Endothelial cell of umbilical vein (primary cell): Measurements from ENCODE around the gene SPART. TPM values are rescaled to one million over a fixed set of nuclear protein-coding genes. Genes with fewer than 3 reads are reported as not detected.

ENCODE experiments used
- BruUV-seq: library from RNA; stranded (reverse); fragments of 400-500 nt; replicated peaks from 2 replicates; lab custom pipeline; 2021; lab: Mats Ljungman, UMichigan
- CTCF ChIA-PET: fragments of 300-600, 350-600 bp; sonication (Branson Sonifier 250); formaldehyde crosslinking; loops from one replicate; lab custom pipeline; 2021; ENCODE audit warnings: antibody characterized with exemption, inconsistent platforms; lab: Charles Lee
- POLR2A ChIA-PET: fragments of 300-600, 350-600 bp; sonication (Branson Sonifier 250); formaldehyde crosslinking; loops from one replicate; lab custom pipeline; 2021; ENCODE audit warnings: antibody characterized with exemption, inconsistent platforms; lab: Charles Lee
- DNase-seq: peaks from one replicate; pipeline ENCODE4 v3.0.0-alpha.2; 2011; ENCODE audit warnings: low read depth, low spot score
- FAIRE-seq: peaks from 2 replicates; lab custom pipeline; 2011; peaks lifted over from hg19 to GRCh38; lab: Jason Lieb, UNC
- H2AFZ ChIP-seq: 2 replicates; pipeline ENCODE4 v1.6.0; 2012; ENCODE audit warnings: low read depth, low read length, control low read depth, inconsistent platforms
- H3K27ac ChIP-seq: 2 replicates; pipeline ENCODE4 v1.5.1; 2011; ENCODE audit warnings: low read depth, mild to moderate bottlenecking, control low read depth, low read length, moderate library complexity; ENCODE audit not compliant: insufficient read depth
- H3K27me3 ChIP-seq, 2 experiments: 2 replicates each; pipeline versions ENCODE4 v1.6.0 to v1.6.1; 2011; ENCODE audit warnings: low read length in 2 of 2, mixed read lengths in 1 of 2; ENCODE audit not compliant: control insufficient read depth in 2 of 2, insufficient read depth in 2 of 2
- H3K36me3 ChIP-seq, 2 experiments: 2 replicates in 1 of 2; 3 replicates in 1 of 2; pipeline ENCODE4 v1.5.1; 2011; ENCODE audit warnings: low read length in 2 of 2, mild to moderate bottlenecking in 1 of 2, moderate library complexity in 1 of 2; ENCODE audit not compliant: control insufficient read depth in 2 of 2, insufficient read depth in 2 of 2; ENCODE audit errors: extremely low read depth in 1 of 2
- H3K4me1 ChIP-seq: 3 replicates; pipeline ENCODE4 v1.5.1; 2011; ENCODE audit warnings: mild to moderate bottlenecking, low read length; ENCODE audit not compliant: control insufficient read depth, insufficient read depth; ENCODE audit errors: extremely low read depth
- H3K4me2 ChIP-seq: 2 replicates; pipeline ENCODE4 v1.6.1; 2011; ENCODE audit warnings: low read length, control low read depth, mixed read lengths; ENCODE audit not compliant: insufficient read depth
- H3K4me3 ChIP-seq, 3 experiments: fragments of 200-600 bp in 1 of 3; sonication (generic), shearing (Covaris generic) in 1 of 3; replicated peaks in 1 of 3; 2 replicates each; pipeline ENCODE4 v1.5.1; 2011 to 2016; ENCODE audit warnings: control low read depth in 3 of 3, low read length in 3 of 3, mild to moderate bottlenecking in 2 of 3, inconsistent platforms in 1 of 3, low read depth in 1 of 3, moderate library complexity in 1 of 3; ENCODE audit not compliant: insufficient read depth in 1 of 3
- H3K79me2 ChIP-seq: 2 replicates; pipeline ENCODE4 v1.6.0; 2012; ENCODE audit warnings: low read length, inconsistent platforms; ENCODE audit not compliant: control insufficient read depth, insufficient read depth
- H3K9ac ChIP-seq: replicated peaks from 2 replicates; pipeline ENCODE3; 2011; ENCODE audit warnings: low read length, control low read depth; ENCODE audit not compliant: insufficient read depth; ENCODE audit errors: extremely low read depth
- H3K9me1 ChIP-seq: replicated peaks from 3 replicates; pipeline ENCODE4 v1.6.0; 2011; ENCODE audit warnings: mild to moderate bottlenecking, low read length; ENCODE audit not compliant: control insufficient read depth, insufficient read depth; ENCODE audit errors: extremely low read depth
- H3K9me3 ChIP-seq: replicated peaks from 2 replicates; pipeline ENCODE4 v1.5.1; 2012; ENCODE audit warnings: low read length, inconsistent platforms; ENCODE audit not compliant: control insufficient read depth, insufficient read depth
- H4K20me1 ChIP-seq: replicated peaks from 2 replicates; pipeline ENCODE3; 2011; ENCODE audit warnings: mild to moderate bottlenecking, low read length; ENCODE audit not compliant: control insufficient read depth, insufficient read depth; ENCODE audit errors: extremely low read depth
- CTCF ChIP-seq, 2 donors: IDR thresholded peaks; 1 replicate in 1 of 2; 2 replicates in 1 of 2; pipeline ENCODE4 v1.5.1; 2011; ENCODE audit warnings: low read length in 2 of 2, mild to moderate bottlenecking in 2 of 2, moderate library complexity in 2 of 2, control low read depth in 1 of 2, inconsistent platforms in 1 of 2, low read depth in 1 of 2; ENCODE audit not compliant: insufficient read depth in 1 of 2; ENCODE audit errors: extremely low read depth in 1 of 2
- EZH2 ChIP-seq: IDR thresholded peaks from 2 replicates; pipeline ENCODE4 v1.6.1; 2012; ENCODE audit warnings: borderline replicate concordance, low read depth, mild to moderate bottlenecking, moderate library complexity, low read length, inconsistent platforms; ENCODE audit not compliant: severe bottlenecking
- FOS ChIP-seq: IDR thresholded peaks from 2 replicates; pipeline ENCODE4 v1.6.1; 2011; ENCODE audit warnings: mild to moderate bottlenecking, low read length, moderate library complexity, borderline replicate concordance; ENCODE audit not compliant: insufficient read depth
- GATA2 ChIP-seq: IDR thresholded peaks from 2 replicates; pipeline ENCODE4 v1.7.0; 2011; ENCODE audit warnings: low read depth, mild to moderate bottlenecking, moderate library complexity, mixed read lengths, low read length; ENCODE audit not compliant: insufficient read length, insufficient read depth
- JUN ChIP-seq: IDR thresholded peaks from 2 replicates; pipeline ENCODE4 v1.6.1; 2011; ENCODE audit warnings: borderline replicate concordance, low read depth; ENCODE audit not compliant: insufficient read length, insufficient read depth
- MAX ChIP-seq: IDR thresholded peaks from 2 replicates; pipeline ENCODE4 v1.6.1; 2011; ENCODE audit not compliant: insufficient read depth, insufficient read length
- MYC ChIP-seq: IDR thresholded peaks from one replicate; pipeline ENCODE4 v1.6.1; 2011; ENCODE audit warnings: mild to moderate bottlenecking, low read depth, low read length
- POLR2A ChIP-seq: IDR thresholded peaks from 2 replicates; pipeline ENCODE4 v1.6.1; 2012; ENCODE audit warnings: low read depth, mild to moderate bottlenecking, control low read depth, low read length
- POLR2AphosphoS5 ChIP-seq: IDR thresholded peaks from 2 replicates; pipeline ENCODE4 v1.6.1; 2012; ENCODE audit warnings: low read depth, mild to moderate bottlenecking, control low read depth, low read length, moderate library complexity; ENCODE audit not compliant: insufficient read depth
- dilution Hi-C: fragments of 300-500 bp; cut with MboI; formaldehyde crosslinking; loops from one replicate; pipeline ENCODE4 v1.15.0; 2019; ENCODE audit warnings: low sequenced_read_pairs; ENCODE audit not compliant: extremely low pct_ligation_motif_present
- intact Hi-C: fragments of 100-400 bp; cut with micrococcal nuclease; formaldehyde crosslinking; loops from one replicate; pipeline ENCODE4 v1.10.0; 2022
- polyA plus RNA-seq, 4 experiments: library from polyadenylated mRNA; depleted of rRNA in 3 of 4; stranded (reverse) in 3 of 4; unstranded in 1 of 4; fragments of >200 nt; gene quantifications; 2 replicates each; pipeline versions ENCODE4 v1.2.1 to v1.2.3, GENCODE V29; 2011 to 2012; ENCODE audit warnings: missing spikeins in 1 of 4
- total RNA-seq: library from RNA; stranded (reverse); gene quantifications from 2 replicates; pipeline ENCODE4 v1.2.3, GENCODE V29; 2021

SPART gene
- total and polyA plus RNA-seq, 2 donors (not counting 3 experiments of a cell fraction or from before 2014, with no cell fraction given), result 40.8 to 73.6 TPM

DNA sequence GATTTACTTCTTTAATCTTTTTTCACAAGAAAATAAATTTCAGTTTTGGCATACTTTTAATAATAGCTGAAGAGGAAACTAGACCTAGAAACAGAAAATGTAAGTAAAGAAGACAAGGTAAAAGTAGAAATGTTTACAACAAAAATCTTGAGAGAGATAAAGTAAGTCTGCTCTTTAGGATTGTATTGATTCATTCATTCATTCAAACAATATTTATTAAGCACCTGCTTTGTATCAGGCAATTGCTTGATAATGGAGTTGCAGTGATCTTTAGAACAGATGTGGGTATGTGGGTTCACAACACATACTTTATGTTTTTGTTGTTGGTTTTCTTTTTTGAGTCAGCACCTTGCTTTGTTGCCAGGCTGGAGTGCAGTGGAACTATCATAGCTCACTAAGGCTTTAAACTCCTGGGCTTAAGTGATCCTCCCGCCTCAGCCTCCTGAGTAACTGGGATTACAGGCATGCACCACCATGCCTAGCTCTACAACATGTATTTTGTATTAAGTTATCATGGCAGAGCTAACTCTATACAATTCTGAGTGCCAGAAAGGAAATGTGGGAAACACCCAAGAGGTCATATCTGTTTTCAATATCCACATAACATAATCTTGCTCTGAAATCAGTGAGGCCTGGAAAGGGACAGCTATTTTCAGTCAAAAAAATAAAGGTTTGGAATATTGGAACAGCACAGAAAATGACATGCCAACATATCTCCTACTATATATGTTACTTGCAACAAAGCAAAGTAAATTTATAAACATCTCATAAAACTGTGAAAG lies 8.8 kb upstream of the SPART start:
- Histone ChIP-seq H3K27ac (no peak overlapping the region), H3K4me3 (no peak overlapping the region), H3K36me3 (no peaks in the 10 kb centered on the region), H3K27me3 (no peaks in the 10 kb centered on the region), H2AFZ (no peak overlapping the region), H3K4me2 (no peak overlapping the region), H3K79me2 (no peaks in the 10 kb centered on the region), H3K9me3 (no peaks in the 10 kb centered on the region), H4K20me1 (no peaks in the 10 kb centered on the region), H3K9ac (no peak overlapping the region), H3K9me1 (no peaks in the 10 kb centered on the region), H3K4me1 (no peaks in the 10 kb centered on the region)
- dilution Hi-C loops, result no loop called here
- no peak for FAIRE-seq
- no peak for TF ChIP-seq MAX
- no peak for TF ChIP-seq CTCF (IDR thresholded peaks at IDR 0.05; ENCODE audit: extremely low read depth in 1 of 2, insufficient read depth in 1 of 2, low read depth in 1 of 2, low read length in 2 of 2)
- no peak for TF ChIP-seq FOS
- no peak for TF ChIP-seq POLR2A
- TF ChIP-seq POLR2AphosphoS5, result no peak
- no peak for TF ChIP-seq EZH2
- TF ChIP-seq MYC, result no peak
- TF ChIP-seq GATA2, result no peak
- TF ChIP-seq JUN, result no peak
- ChIA-PET POLR2A (no interaction called here), CTCF (interaction anchor here (1.1 to 2.1 kb wide), 2 partner anchors 9 to 381 kb away, joined by 3 to 7 read pairs; partner anchors contain the start of gene SPART)
- intact Hi-C loops, result no loop called here
- DNase-seq, result no peak
- no TSS peak for BruUV-seq
